ENCODE measurements around the gene KIF18B. TPM values are rescaled to one million over a fixed set of nuclear protein-coding genes. Genes with fewer than 3 reads are reported as not detected.
A peak's percentile ranks its signal among the peaks of the same experiment; 100 is the strongest.

The KIF18B gene
- total RNA-seq, 2 experiments from 2014 or later = 0.05 to 0.08 TPM

DNA sequence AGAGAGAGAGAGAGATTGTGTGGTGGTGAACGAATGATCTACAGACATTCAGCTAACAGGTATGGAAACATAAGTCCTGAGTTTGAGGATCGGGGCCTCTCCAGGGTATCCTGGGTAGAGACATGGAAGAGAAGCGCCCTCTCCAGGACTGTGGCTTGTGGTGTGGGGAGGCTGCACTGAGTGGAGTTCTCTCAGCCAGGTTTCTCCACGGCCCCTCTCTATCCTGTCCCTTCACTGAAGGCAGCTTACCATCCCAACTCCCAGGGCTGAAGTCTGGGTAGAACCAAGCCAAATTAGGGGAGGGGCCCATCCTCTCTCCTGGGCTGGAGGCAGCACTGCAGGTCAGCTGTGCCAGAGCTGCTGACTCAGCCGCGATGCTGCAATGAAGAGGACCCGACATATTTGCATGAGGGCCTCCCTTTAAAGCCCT is 14.4 kb upstream of the KIF18B start:
- POLR2A ChIA-PET = no interaction called here
- DNase-seq = no peak

DNA sequence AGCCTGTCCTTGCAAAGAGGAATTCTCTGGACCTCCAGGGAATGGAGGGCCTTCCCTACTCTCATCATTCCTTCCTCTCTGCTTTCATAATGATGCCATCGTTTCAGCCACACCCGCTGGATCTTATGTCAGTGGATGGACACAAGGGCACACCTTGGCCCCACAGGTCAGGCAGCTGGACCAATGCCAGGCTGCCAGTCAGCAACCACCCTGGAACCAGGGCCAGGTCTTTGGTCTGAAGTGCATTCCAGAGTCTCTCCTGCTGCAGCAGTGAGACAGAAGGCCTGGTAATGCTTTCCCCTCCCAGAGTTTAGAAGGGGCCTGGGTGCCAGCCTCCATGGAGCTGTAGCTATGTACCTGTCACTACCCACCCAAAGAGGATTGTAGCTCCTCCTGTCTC is 13.1 kb upstream of the KIF18B start:
- Mint-ChIP-seq H3K27me3 (peaks cover 78% of the 10 kb centered on the region), H3K4me3 (no peak overlapping the region), H3K36me3 (ENCODE audit: low read depth) (no peaks in the 10 kb centered on the region), H3K4me1 (ENCODE audit: low read depth) (peaks cover 7% of the 10 kb centered on the region), H3K27ac (no peak overlapping the region), H3K9me3 (no peaks in the 10 kb centered on the region)
- Histone ChIP-seq H3K4me1 (ENCODE audit: insufficient read depth, low read length) (peaks cover 11% of the 10 kb centered on the region), H3K36me3 (ENCODE audit: insufficient read depth, low read length) (no peaks in the 10 kb centered on the region), H3K9me3 (ENCODE audit: control insufficient read depth in 1 of 2, insufficient read depth in 1 of 2, low read length in 2 of 2) (peaks cover 0 to 10% of the 10 kb centered on the region in 2 experiments), H3K27me3 (ENCODE audit: control insufficient read depth in 1 of 2, insufficient read depth in 2 of 2, low read length in 2 of 2) (peaks cover 38 to 61% of the 10 kb centered on the region in 2 experiments), H3K4me3 (ENCODE audit: low read length) (no peak overlapping the region), H3K27ac (ENCODE audit: low read depth in 1 of 2, low read length in 2 of 2) (no peak overlapping the region)
- POLR2A ChIA-PET = no interaction called here
- intact Hi-C loops (cut with DNase I, micrococcal nuclease) = no loop called here
- DNase-seq (no peak), ATAC-seq (ENCODE audit: poor library complexity) (no peak)
- CTCF ChIA-PET = no interaction called here
- TF ChIP-seq, protein P1, sequence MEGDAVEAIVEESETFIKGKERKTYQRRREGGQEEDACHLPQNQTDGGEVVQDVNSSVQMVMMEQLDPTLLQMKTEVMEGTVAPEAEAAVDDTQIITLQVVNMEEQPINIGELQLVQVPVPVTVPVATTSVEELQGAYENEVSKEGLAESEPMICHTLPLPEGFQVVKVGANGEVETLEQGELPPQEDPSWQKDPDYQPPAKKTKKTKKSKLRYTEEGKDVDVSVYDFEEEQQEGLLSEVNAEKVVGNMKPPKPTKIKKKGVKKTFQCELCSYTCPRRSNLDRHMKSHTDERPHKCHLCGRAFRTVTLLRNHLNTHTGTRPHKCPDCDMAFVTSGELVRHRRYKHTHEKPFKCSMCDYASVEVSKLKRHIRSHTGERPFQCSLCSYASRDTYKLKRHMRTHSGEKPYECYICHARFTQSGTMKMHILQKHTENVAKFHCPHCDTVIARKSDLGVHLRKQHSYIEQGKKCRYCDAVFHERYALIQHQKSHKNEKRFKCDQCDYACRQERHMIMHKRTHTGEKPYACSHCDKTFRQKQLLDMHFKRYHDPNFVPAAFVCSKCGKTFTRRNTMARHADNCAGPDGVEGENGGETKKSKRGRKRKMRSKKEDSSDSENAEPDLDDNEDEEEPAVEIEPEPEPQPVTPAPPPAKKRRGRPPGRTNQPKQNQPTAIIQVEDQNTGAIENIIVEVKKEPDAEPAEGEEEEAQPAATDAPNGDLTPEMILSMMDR (IDR thresholded peaks at IDR 0.05) = no peak

More for the DNA sequence above, 14.4 kb upstream of the KIF18B start:
- H3K36me3 Mint-ChIP-seq (ENCODE audit: low read depth) = no peaks in the 10 kb centered on the region
- Histone ChIP-seq H3K27me3 (ENCODE audit: control insufficient read depth in 1 of 2, insufficient read depth in 2 of 2, low read length in 2 of 2) (peaks cover 46 to 63% of the 10 kb centered on the region in 2 experiments), H3K4me3 (ENCODE audit: low read length) (no peak overlapping the region), H3K4me1 (ENCODE audit: insufficient read depth, low read length) (peaks cover 20% of the 10 kb centered on the region), H3K27ac (ENCODE audit: low read depth in 1 of 2, low read length in 2 of 2) (no peak overlapping the region), H3K36me3 (ENCODE audit: insufficient read depth, low read length) (no peaks in the 10 kb centered on the region), H3K9me3 (ENCODE audit: control insufficient read depth in 1 of 2, insufficient read depth in 1 of 2, low read length in 2 of 2) (peaks cover 0 to 17% of the 10 kb centered on the region in 2 experiments)
- peaks cover 80% of the 10 kb centered on the region for H3K27me3 Mint-ChIP-seq
- CTCF ChIA-PET = no interaction called here
- intact Hi-C loops (cut with DNase I, micrococcal nuclease) = no loop called here
- H3K4me1 Mint-ChIP-seq (ENCODE audit: low read depth) = peaks cover 16% of the 10 kb centered on the region
- no peak for ATAC-seq (ENCODE audit: poor library complexity)
- no peaks in the 10 kb centered on the region for H3K9me3 Mint-ChIP-seq
- TF ChIP-seq, protein P1 (IDR thresholded peaks at IDR 0.05) = no peak
- no peak overlapping the region for H3K27ac Mint-ChIP-seq
- no peak overlapping the region for H3K4me3 Mint-ChIP-seq

DNA sequence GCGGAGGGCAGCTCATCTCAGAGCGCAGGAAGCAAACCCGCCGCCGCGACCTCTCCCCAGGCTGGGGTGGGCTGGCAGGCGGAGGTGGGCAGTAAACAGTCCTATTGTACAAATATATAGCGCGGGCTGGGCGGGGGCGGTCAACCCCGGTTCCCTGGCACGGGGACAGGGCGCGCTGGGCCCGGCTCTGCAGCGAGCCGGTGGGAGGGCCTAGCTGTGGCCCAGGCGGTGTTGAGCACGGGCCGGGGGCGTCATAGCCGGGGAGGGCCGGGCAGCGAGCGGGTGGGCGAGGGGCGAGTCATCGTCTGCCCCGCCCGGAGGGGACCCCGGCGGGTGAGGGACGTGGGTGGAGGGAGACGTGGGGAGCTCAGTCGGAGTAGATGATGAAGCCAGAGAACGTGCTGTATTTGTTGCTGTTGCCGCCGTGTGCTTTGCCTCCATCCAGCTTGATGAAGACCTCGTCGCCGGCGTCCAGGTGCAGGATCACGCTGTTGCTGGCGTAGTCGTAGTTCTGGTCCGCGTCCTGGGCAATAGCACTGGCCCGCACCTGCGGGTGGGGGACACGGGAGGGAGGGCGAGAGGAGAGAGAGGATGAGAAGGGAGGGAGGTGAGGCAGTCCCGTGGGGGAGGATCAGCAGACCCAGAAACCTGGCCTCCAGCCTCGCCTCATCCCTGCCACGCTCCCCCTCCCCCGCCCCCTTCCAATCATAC is 12.4 kb upstream of the KIF18B start:
- no peak overlapping the region for H3K4me3 Mint-ChIP-seq
- no peaks in the 10 kb centered on the region for H3K9me3 Mint-ChIP-seq
- peaks cover 72% of the 10 kb centered on the region for H3K27me3 Mint-ChIP-seq
- no peak overlapping the region for H3K27ac ChIP-seq (ENCODE audit: low read depth in 1 of 2, low read length in 2 of 2)
- intact Hi-C loops (cut with DNase I, micrococcal nuclease) = no loop called here
- ChIA-PET POLR2A (no interaction called here), CTCF (interaction anchor here (0.9 kb wide), 1 partner anchor 9 kb away, joined by 3 read pairs; the partner anchor contains the start of gene C1QL1)
- DNase-seq (peak in 1 of 14 experiments; percentile 20), ATAC-seq (ENCODE audit: poor library complexity) (no peak)
- H3K36me3 Mint-ChIP-seq (ENCODE audit: low read depth) = no peaks in the 10 kb centered on the region
- H3K4me1 Mint-ChIP-seq (ENCODE audit: low read depth) = peaks cover 5% of the 10 kb centered on the region
- no peak overlapping the region for H3K27ac Mint-ChIP-seq
- H3K36me3 ChIP-seq (ENCODE audit: insufficient read depth, low read length) = no peaks in the 10 kb centered on the region
- H3K27me3 ChIP-seq (ENCODE audit: control insufficient read depth in 1 of 2, insufficient read depth in 2 of 2, low read length in 2 of 2) = peaks cover 32 to 55% of the 10 kb centered on the region in 2 experiments
- no peak overlapping the region for H3K4me3 ChIP-seq (ENCODE audit: low read length)
- H3K9me3 ChIP-seq (ENCODE audit: control insufficient read depth in 1 of 2, insufficient read depth in 1 of 2, low read length in 2 of 2) = peaks cover 0 to 6% of the 10 kb centered on the region in 2 experiments
- TF ChIP-seq, protein P1 (IDR thresholded peaks at IDR 0.05) = no peak
- H3K4me1 ChIP-seq (ENCODE audit: insufficient read depth, low read length) = peaks cover 11% of the 10 kb centered on the region
